Activated CD4-positive, alpha-beta T cell treated with anti-CD3 and anti-CD28 coated beads, Interleukin-2, amount 50 U/mL, for 4 hours (primary cell): Measurements from ENCODE around the gene LMNTD2.
A peak's percentile ranks its signal among the peaks of the same experiment; 100 is the strongest.

Experiments
- DNase-seq, 2 experiments: peaks; one replicate each; pipeline ENCODE4 v3.0.0-alpha.2; 2020

Gene LMNTD2

GRCh38 chr11:553083-553987, 7.2 kb downstream of the LMNTD2 start:
- DNase-seq = no peak

GRCh38 chr11:551596-551995, 8.9 kb downstream of the LMNTD2 start:
- no peak for DNase-seq

DNA sequence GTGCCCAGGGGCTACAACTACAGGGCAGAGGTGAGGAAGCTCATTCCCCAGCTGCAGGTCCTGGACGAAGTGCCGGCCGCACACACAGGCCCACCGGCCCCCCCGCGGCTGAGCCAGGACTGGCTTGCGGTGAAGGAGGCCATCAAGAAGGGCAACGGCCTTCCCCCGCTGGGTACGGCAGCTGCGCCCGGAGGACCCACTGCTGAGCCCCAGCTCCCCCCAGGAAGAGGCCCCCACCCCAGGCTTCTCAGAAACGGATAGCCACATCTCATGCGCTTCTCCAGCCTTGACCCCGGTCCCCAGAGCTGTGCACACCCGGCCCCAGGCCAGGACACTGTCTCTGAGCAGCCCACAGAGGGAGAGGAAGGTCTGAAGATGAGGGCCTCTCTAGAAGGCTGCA, 9.4 kb downstream of the LMNTD2 start:
- DNase-seq = no peak

DNA sequence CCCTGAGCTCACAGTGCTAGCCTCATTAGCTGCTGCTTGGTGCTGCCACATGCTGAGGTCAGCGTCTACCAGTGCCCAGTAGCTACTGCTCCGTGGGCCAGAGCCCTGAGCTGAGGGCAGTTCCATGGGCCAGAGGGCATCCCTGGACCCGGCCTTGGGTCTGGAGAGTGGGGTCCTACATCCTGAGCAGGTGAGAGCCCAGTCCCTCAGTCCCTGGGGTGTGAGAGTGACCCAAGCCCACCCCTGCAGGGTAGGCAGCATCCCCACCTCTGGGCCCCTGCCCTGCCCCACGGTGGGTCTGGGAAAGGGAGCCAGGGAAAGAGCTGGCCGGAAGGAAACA, 9.8 kb downstream of the LMNTD2 start:
- no peak for DNase-seq

GRCh38 chr11:550021-550745, 10.4 kb downstream of the LMNTD2 start:
- no peak for DNase-seq

GRCh38 chr11:548700-549603, 11.6 kb downstream of the LMNTD2 start:
- DNase-seq = no peak

- DNase-seq = no peak
These were observed 15.4 kb downstream of the LMNTD2 start for GRCh38 chr11:545171-545570.

DNA sequence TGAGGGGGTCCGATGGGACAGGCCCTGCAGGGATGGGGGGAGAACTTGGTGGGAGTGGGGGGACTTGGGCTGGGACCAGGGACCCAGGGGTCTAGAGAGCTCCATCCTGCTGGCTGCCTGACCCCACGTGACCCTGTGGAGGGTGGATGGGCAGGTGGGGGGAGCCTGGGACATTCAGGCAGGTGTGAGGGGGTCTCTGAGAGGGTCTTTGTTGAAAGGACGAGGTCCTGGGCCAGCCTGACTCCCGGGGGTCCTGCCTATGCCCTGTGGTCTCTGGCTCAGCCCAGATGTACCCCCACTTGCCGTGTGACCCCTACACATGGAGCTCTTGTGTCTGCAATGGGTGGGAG, 15.7 kb downstream of the LMNTD2 start:
- no peak for DNase-seq

GRCh38 chr11:541433-541885, 19.1 kb downstream of the LMNTD2 start:
- no peak for DNase-seq

DNA sequence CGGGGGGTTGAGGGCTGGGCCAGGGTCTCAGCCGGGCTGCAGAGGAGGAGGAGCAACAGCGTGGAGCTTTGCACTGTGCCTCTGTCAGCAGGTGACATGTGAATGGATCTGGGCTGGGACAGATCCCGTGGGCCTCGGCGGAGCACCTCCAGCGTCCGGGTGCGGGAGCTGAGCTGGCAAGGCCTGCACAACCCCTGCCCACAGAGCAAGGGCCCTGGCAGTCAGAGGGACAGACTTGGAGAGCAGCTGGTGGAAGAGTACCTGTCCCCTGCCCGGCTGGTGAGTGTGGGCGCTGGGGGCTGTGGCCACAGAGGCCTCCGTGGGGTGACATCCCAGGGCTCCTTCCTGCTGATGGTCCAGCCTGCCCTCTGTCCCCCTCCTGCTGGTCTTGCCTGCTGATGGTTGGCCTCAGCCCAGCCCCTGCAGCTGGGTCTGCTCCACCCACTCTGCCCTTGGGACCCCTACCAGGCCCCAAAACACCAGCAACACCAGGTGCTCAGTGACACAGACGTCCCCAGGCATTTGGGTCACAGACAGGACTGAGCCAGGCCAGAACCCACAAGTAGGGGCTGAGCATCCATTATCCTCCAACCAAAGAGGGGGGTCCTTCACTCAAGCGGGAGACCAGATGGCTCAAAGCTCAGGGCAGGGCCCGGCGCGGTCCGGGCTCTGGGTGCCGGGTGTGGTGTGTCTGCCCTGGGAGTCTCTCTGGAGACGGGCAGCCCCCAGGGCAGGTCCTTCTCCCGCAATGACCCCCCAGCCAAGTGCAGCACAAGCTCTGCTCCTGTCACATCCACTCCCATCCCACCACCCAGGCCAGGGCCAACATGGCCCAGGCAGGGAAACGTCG, 19.7 kb downstream of the LMNTD2 start:
- DNase-seq = no peak

- no peak for DNase-seq
These were observed 20.5 kb downstream of the LMNTD2 start for GRCh38 chr11:539971-540481.

DNA sequence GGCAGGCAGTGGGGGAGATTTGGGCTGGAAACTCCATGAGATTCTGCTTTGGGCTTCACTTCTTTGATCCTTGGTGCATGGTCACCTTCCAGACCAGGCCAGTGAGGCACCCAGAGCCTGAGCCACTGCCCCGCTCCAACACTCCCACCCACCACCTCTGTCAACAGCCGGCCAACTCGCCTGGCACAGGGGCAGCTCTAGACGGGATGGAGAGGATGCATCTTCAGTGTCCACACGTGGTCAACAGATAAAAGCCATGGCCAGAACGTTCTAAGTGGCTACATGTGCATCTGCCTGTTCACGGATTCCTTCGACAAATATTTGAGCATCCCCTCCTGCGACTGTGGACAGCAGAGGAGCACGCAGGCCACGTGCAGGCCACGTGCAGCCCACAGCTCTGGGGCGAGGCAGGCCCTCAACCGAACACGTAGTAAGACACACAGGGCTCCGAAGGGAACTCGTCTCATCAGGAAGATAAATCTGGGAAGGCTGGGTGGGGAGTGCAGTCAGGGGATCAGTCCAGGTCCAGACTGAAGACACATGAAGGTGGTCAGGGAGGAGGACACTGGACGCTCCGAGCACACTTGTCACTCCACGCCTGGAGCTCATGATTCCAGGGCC, 22.0 kb downstream of the LMNTD2 start:
- DNase-seq = no peak

GRCh38 chr11:537622-538430, 22.7 kb downstream of the LMNTD2 start:
- no peak for DNase-seq

DNA sequence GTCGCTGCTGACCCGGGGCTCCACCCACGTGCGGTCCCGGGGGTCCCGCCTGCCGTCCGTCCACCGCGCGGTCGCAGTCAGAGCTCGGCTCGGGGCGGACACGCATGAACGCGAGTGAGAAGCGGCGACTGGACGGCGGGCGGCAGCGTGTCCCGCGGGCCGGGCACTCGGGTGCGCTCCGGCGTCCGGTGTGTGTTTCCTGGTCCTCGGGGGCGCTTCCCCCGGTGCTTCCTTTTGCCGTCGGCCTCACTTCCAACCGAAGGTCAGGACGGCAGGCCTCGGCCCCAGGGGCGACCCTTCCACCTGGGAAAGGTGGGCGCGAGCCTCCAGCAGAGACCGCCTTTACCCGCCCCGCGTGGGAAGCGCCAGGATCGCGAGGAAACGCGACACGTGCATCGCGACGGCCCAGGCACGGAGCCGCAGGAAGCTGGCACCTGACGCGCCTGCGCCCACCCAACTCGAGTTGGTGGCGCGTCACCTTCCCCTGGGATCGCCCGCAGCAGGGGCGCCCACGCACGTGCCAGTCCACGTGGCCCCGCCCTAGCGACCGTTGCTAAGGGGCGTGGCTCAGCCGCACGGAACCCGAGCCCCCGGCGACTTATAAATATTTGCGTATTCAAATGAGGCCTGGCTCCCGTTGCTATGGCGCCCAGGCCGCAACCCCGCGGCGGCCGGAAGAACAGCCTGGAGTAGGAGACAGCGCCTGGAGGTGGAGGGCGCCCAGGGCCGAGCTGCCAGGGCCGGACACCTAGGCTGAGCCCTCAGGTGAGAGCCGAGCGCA, 23.5 kb downstream of the LMNTD2 start, which contains the start of gene LRRC56:
TSS of gene LRRC56 (plus strand) at position 687 of the 781 bp plus-strand sequence. CDS start 3,158 bp downstream, outside the sequence.
- DNase-seq = peak; percentile 82 to 86

DNA sequence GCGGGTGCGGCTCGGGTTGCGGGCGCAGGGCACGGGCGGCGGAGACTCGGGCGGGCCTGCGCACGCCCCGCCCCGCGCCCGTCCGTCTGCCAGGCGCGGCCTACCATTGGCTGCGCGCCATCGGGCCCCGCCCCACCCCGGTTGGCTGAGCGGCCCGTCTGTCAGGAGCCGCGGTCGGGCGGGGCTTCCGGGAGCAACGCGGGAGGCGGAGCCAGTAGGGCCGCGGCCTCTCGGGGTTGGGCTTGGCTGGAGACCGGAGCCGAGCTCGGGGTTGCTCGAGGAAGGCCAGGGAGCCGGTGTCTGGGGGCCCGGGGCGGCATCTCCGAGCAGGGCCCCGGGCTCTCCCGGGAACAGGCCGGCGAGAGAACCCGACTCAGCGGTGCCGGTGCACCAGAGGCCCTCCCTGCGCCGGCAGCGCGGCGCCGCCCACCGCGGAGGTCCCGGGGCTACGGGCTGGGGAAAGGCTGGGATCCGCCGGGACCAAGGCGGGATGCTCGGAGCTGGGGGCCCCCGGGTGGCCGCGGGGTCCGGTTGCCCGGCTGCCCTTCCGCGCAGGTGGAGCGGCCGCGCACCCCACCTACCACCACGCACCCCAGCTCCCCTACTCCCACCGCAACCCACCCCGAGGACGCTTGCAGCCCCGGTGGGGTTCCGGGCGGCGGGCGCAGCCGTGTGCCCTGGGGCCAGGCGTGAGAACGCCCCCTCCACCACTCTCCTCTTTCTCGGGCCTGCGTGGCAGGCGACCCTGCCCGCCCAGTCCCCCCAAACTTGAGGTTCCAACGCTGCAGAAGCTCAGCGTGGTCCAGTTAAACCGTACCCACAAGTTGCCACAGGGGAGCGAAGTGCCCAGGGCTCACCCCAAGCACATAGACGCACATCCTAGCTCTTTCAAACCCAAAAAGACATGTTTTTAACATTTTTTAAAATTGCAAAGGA, 24.8 kb downstream of the LMNTD2 start, which contains the start of gene HRAS:
TSS of gene HRAS (minus strand) at position 58 of the 936 bp plus-strand sequence.
- DNase-seq = peak; percentile 91 to 92

DNA sequence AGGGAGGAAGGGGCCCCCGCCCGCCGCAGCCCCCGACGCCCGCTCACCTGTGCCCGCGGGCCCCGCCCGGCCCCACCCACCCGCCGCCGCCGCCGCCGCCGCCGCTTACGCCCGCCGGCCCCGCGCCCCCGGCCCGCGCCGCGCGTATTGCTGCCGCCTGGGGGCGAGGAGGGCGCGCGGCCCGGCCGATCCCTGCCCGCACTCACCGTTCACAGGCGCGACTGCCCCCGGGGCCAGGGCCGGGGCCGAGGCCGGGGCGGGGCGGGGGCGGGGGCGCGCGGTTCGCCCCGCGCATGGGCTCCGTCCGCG, 25.4 kb downstream of the LMNTD2 start:
- no peak for DNase-seq

GRCh38 chr11:534396-535209, 25.9 kb downstream of the LMNTD2 start:
- DNase-seq = peak in 1 of 2 experiments; percentile 25
